Measurements from ENCODE around the gene SVOPL.

Gene SVOPL

DNA sequence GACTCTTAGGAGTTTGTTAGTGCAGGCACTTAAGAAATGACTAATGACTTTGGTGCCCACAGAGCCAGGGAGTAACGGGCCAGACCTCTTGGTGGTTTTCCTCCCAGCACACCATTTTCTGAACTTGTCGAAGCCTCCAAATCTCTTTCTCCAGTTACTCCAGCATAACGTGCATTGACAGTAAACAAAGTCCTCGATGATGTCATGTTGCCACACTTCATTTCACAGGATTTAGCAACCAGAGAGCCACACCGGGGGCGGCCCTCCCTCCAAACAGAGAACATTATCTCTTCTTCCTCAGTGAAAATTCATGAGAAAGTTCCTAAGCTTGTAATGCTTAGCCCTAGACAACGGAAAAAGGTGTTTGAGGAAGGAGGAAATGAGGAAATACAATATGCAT, 4.0 kb upstream of the SVOPL start:
- no peak for TF ChIP-seq EGR1 (IDR thresholded peaks at IDR 0.05)
- no peak for TF ChIP-seq TCF12 (IDR thresholded peaks at IDR 0.05; ENCODE audit: low read depth)
- TF ChIP-seq, protein P1, sequence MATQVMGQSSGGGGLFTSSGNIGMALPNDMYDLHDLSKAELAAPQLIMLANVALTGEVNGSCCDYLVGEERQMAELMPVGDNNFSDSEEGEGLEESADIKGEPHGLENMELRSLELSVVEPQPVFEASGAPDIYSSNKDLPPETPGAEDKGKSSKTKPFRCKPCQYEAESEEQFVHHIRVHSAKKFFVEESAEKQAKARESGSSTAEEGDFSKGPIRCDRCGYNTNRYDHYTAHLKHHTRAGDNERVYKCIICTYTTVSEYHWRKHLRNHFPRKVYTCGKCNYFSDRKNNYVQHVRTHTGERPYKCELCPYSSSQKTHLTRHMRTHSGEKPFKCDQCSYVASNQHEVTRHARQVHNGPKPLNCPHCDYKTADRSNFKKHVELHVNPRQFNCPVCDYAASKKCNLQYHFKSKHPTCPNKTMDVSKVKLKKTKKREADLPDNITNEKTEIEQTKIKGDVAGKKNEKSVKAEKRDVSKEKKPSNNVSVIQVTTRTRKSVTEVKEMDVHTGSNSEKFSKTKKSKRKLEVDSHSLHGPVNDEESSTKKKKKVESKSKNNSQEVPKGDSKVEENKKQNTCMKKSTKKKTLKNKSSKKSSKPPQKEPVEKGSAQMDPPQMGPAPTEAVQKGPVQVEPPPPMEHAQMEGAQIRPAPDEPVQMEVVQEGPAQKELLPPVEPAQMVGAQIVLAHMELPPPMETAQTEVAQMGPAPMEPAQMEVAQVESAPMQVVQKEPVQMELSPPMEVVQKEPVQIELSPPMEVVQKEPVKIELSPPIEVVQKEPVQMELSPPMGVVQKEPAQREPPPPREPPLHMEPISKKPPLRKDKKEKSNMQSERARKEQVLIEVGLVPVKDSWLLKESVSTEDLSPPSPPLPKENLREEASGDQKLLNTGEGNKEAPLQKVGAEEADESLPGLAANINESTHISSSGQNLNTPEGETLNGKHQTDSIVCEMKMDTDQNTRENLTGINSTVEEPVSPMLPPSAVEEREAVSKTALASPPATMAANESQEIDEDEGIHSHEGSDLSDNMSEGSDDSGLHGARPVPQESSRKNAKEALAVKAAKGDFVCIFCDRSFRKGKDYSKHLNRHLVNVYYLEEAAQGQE (IDR thresholded peaks at IDR 0.05; ENCODE audit: low read depth) = no peak
- no peak for TF ChIP-seq NFIC (IDR thresholded peaks at IDR 0.05)
- TF ChIP-seq, protein P2, sequence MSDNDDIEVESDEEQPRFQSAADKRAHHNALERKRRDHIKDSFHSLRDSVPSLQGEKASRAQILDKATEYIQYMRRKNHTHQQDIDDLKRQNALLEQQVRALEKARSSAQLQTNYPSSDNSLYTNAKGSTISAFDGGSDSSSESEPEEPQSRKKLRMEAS (IDR thresholded peaks at IDR 0.05) = no peak
- TF ChIP-seq TAF1 (IDR thresholded peaks at IDR 0.05; ENCODE audit: low read depth) = no peak
- no peak for TF ChIP-seq CEBPB (IDR thresholded peaks at IDR 0.05)
- TF ChIP-seq FOXM1 (IDR thresholded peaks at IDR 0.05; ENCODE audit: borderline replicate concordance, low read depth) = no peak
- TF ChIP-seq EP300 (IDR thresholded peaks at IDR 0.05; ENCODE audit: borderline replicate concordance) = no peak
- TF ChIP-seq CREB1 (IDR thresholded peaks at IDR 0.05; ENCODE audit: low read depth) = no peak
- TF ChIP-seq YY1 (IDR thresholded peaks at IDR 0.05; ENCODE audit: low read depth) = no peak
- TF ChIP-seq, protein P3, sequence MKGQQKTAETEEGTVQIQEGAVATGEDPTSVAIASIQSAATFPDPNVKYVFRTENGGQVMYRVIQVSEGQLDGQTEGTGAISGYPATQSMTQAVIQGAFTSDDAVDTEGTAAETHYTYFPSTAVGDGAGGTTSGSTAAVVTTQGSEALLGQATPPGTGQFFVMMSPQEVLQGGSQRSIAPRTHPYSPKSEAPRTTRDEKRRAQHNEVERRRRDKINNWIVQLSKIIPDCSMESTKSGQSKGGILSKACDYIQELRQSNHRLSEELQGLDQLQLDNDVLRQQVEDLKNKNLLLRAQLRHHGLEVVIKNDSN (IDR thresholded peaks at IDR 0.05) = no peak
- TF ChIP-seq RAD21 (IDR thresholded peaks at IDR 0.05; ENCODE audit: low read depth) = no peak
- no peak for TF ChIP-seq ZBTB7A (IDR thresholded peaks at IDR 0.05; ENCODE audit: low read depth)
- no peak for TF ChIP-seq TEAD4 (IDR thresholded peaks at IDR 0.05)

DNA sequence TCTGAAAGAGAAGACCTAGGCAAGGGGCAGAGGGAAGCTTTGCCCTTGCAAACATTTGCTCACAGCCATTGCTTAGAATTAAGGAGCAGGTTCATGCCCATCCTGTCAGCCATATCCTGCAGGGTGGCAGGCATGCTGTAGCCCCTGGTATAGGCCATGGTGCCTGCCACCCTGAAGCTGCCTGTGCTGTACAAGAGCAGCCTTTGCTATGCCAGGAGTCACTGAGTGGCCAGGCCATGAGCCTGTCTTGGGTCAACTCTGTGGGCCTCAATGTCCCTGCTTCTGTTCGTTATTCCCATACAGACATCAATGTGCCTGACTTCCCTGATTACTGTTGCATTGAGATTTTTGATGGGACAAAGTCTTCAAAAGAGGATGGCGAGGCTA, 368 bp upstream of the SVOPL start:
- TF ChIP-seq FOXM1 (IDR thresholded peaks at IDR 0.05; ENCODE audit: borderline replicate concordance, low read depth) = no peak
- no peak for TF ChIP-seq RAD21 (IDR thresholded peaks at IDR 0.05; ENCODE audit: low read depth)
- no peak for TF ChIP-seq EGR1 (IDR thresholded peaks at IDR 0.05)
- TF ChIP-seq TEAD4 (IDR thresholded peaks at IDR 0.05) = no peak
- no peak for TF ChIP-seq NFIC (IDR thresholded peaks at IDR 0.05)
- no peak for TF ChIP-seq YY1 (IDR thresholded peaks at IDR 0.05; ENCODE audit: low read depth)
- no peak for TF ChIP-seq CEBPB (IDR thresholded peaks at IDR 0.05)
- TF ChIP-seq TCF12 (IDR thresholded peaks at IDR 0.05; ENCODE audit: low read depth) = no peak

DNA sequence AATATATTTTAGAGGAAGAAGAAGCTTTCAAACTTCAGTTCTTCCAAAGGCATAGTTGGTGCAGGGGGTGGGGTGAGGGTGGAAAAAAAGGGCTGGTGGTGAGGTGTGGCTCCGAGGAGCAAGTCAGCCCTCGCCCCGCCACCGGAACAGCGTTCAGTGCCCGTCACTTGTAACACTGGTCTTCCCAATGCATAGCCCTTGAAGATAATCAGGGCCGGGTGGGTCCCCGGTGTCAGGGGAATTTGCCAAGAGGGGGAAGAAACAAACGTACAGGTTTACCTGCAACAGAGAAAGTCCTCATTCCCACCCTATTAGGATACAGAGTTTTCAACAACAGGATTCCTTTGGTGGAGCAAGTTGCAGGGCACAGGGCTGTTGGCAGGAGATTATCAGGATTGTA, 1.5 kb downstream of the SVOPL start:
- TF ChIP-seq RAD21 (IDR thresholded peaks at IDR 0.05; ENCODE audit: low read depth) = no peak
- no peak for TF ChIP-seq YY1 (IDR thresholded peaks at IDR 0.05; ENCODE audit: low read depth)
- TF ChIP-seq TCF12 (IDR thresholded peaks at IDR 0.05; ENCODE audit: low read depth) = no peak
- TF ChIP-seq, protein P3 (IDR thresholded peaks at IDR 0.05) = no peak
- no peak for TF ChIP-seq EGR1 (IDR thresholded peaks at IDR 0.05)
- no peak for TF ChIP-seq TEAD4 (IDR thresholded peaks at IDR 0.05)
- no peak for TF ChIP-seq CEBPB (IDR thresholded peaks at IDR 0.05)
- no peak for TF ChIP-seq FOXM1 (IDR thresholded peaks at IDR 0.05; ENCODE audit: borderline replicate concordance, low read depth)
- TF ChIP-seq NFIC (IDR thresholded peaks at IDR 0.05) = no peak
- TF ChIP-seq, protein P1 (IDR thresholded peaks at IDR 0.05; ENCODE audit: low read depth) = no peak
- TF ChIP-seq EP300 (IDR thresholded peaks at IDR 0.05; ENCODE audit: borderline replicate concordance) = no peak
- no peak for TF ChIP-seq ZBTB7A (IDR thresholded peaks at IDR 0.05; ENCODE audit: low read depth)
- no peak for TF ChIP-seq CREB1 (IDR thresholded peaks at IDR 0.05; ENCODE audit: low read depth)

DNA sequence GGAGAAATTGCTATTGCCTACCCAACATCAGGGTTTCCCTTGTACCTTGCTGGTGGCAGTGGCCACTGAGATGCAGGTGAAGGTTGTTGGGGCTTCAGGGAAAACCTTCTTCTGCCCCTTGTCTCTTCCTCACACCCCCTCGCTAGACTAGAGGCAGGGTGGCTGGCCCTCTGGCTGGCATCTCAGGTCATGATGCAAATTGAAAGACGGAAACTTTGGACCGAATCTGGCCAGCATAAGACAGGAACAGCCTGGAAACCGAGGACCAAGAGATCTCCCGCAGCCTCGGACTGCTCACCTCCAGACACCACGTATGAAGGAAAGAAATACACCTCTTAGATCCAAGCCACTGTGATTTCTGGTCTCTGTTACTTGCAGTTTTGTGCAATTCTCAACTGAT, 2.9 kb downstream of the SVOPL start:
- no peak for TF ChIP-seq FOXM1 (IDR thresholded peaks at IDR 0.05; ENCODE audit: borderline replicate concordance, low read depth)
- no peak for TF ChIP-seq TAF1 (IDR thresholded peaks at IDR 0.05; ENCODE audit: low read depth)
- TF ChIP-seq EP300 (IDR thresholded peaks at IDR 0.05; ENCODE audit: borderline replicate concordance) = no peak
- no peak for TF ChIP-seq ZBTB7A (IDR thresholded peaks at IDR 0.05; ENCODE audit: low read depth)
- TF ChIP-seq EGR1 (IDR thresholded peaks at IDR 0.05) = no peak
- TF ChIP-seq CEBPB (IDR thresholded peaks at IDR 0.05) = no peak
- no peak for TF ChIP-seq RAD21 (IDR thresholded peaks at IDR 0.05; ENCODE audit: low read depth)
- no peak for TF ChIP-seq TCF12 (IDR thresholded peaks at IDR 0.05; ENCODE audit: low read depth)
- TF ChIP-seq NFIC (IDR thresholded peaks at IDR 0.05) = no peak
- TF ChIP-seq CREB1 (IDR thresholded peaks at IDR 0.05; ENCODE audit: low read depth) = no peak
- TF ChIP-seq, protein P1 (IDR thresholded peaks at IDR 0.05; ENCODE audit: low read depth) = no peak
- TF ChIP-seq YY1 (IDR thresholded peaks at IDR 0.05; ENCODE audit: low read depth) = no peak
- TF ChIP-seq, protein P3 (IDR thresholded peaks at IDR 0.05) = no peak
- TF ChIP-seq, protein P2 (IDR thresholded peaks at IDR 0.05) = no peak
